OCI-LY7 (cell line): ENCODE data around the gene PPP6R3. TPM values are rescaled to one million over a fixed set of nuclear protein-coding genes. Genes with fewer than 3 reads are reported as not detected.

Experiments
- BruUV-seq: library from RNA; stranded (reverse); fragments of 400-500 nt; replicated peaks from 2 replicates; lab custom pipeline; 2021; lab: Mats Ljungman, UMichigan
- CTCF ChIA-PET: fragments of 300-600 bp; sonication (Branson Sonifier 250); formaldehyde crosslinking; loops from one replicate; lab custom pipeline; 2022; ENCODE audit warnings: antibody characterized with exemption; ENCODE audit not compliant: unreplicated experiment; lab: Charles Lee
- POLR2A ChIA-PET: fragments of 300-600 bp; sonication (Branson Sonifier 250); formaldehyde crosslinking; loops from one replicate; lab custom pipeline; 2022; ENCODE audit warnings: antibody characterized with exemption; lab: Charles Lee
- DNase-seq: peaks from one replicate; pipeline ENCODE4 v3.0.0-alpha.2; 2015; ENCODE audit warnings: low spot score
- H2AFZ ChIP-seq: fragments of 200-600 bp; sonication (generic), shearing (Covaris generic); 2 replicates; pipeline ENCODE4 v1.6.1; 2014; ENCODE audit warnings: mild to moderate bottlenecking, antibody characterized with exemption, low read length, moderate library complexity
- H3K27ac ChIP-seq: fragments of 200-600 bp; sonication (generic); 2 replicates; pipeline ENCODE4 v1.5.1; 2014; ENCODE audit warnings: mixed run types, low read depth, mild to moderate bottlenecking, moderate library complexity, low read length, inconsistent platforms; ENCODE audit not compliant: poor library complexity, severe bottlenecking
- H3K36me3 ChIP-seq: fragments of 200-600 bp; sonication (generic); 2 replicates; pipeline ENCODE4 v1.6.1; 2014; ENCODE audit warnings: mild to moderate bottlenecking, antibody characterized with exemption, low read length, moderate library complexity, mixed read lengths; ENCODE audit not compliant: insufficient read depth
- H3K4me1 ChIP-seq: fragments of 200-600 bp; sonication (generic); 2 replicates; pipeline ENCODE4 v1.5.1; 2014; ENCODE audit warnings: mild to moderate bottlenecking, low read length; ENCODE audit not compliant: insufficient read depth, poor library complexity, severe bottlenecking
- H3K4me2 ChIP-seq: fragments of 200-600 bp; sonication (generic); 2 replicates; pipeline ENCODE4 v1.6.1; 2014; ENCODE audit warnings: mild to moderate bottlenecking, low read length
- H3K4me3 ChIP-seq: fragments of 200-600 bp; sonication (generic); 2 replicates; pipeline ENCODE4 v1.5.1; 2014; ENCODE audit warnings: mild to moderate bottlenecking, low read depth, low read length; ENCODE audit not compliant: poor library complexity, severe bottlenecking
- H3K79me2 ChIP-seq: fragments of 200-600 bp; sonication (generic); 2 replicates; pipeline ENCODE4 v1.6.1; 2016; ENCODE audit warnings: low read depth, mild to moderate bottlenecking, low read length, moderate library complexity, mixed read lengths; ENCODE audit not compliant: insufficient read depth
- H3K9me2 ChIP-seq: fragments of 200-600 bp; sonication (generic); 2 replicates; pipeline ENCODE4 v1.6.1; 2016; ENCODE audit warnings: mild to moderate bottlenecking, low read length, mixed read lengths; ENCODE audit not compliant: insufficient read depth
- H3K9me3 ChIP-seq: fragments of 200-600 bp; sonication (generic); 2 replicates; pipeline ENCODE4 v1.6.1; 2014; ENCODE audit warnings: mild to moderate bottlenecking, mixed run types, low read length, mixed read lengths
- H4K20me1 ChIP-seq: fragments of 200-600 bp; sonication (generic); 2 replicates; pipeline ENCODE4 v1.6.1; 2014; ENCODE audit warnings: mild to moderate bottlenecking, antibody characterized with exemption, low read length, moderate library complexity, mixed read lengths; ENCODE audit not compliant: insufficient read depth
- CTCF ChIP-seq: fragments of 200-600 bp; sonication (generic); conservative IDR thresholded peaks from 2 replicates; pipeline ENCODE4 v1.5.1; 2014; ENCODE audit warnings: mild to moderate bottlenecking, antibody characterized with exemption, low read length, moderate library complexity, mixed read lengths
- EZH2phosphoT487 ChIP-seq: fragments of 200-600 bp; sonication (generic); IDR thresholded peaks from 2 replicates; pipeline ENCODE4 v1.6.1; 2018; ENCODE audit warnings: low read depth, borderline replicate concordance, mild to moderate bottlenecking, mixed run types, antibody characterized with exemption, low read length, moderate library complexity, mixed read lengths
- intact Hi-C: fragments of 100-400 bp; cut with micrococcal nuclease; formaldehyde crosslinking; loops from one replicate; pipeline ENCODE4 v1.10.0; 2022; ENCODE audit not compliant: unreplicated experiment
- total RNA-seq, 2 experiments: library from RNA; depleted of rRNA in 1 of 2; stranded (reverse); fragments of >200 nt in 1 of 2; shearing (Covaris generic) in 1 of 2; gene quantifications; 2 replicates each; pipeline ENCODE4 v1.2.3, GENCODE V29; 2014 to 2022

PPP6R3 gene
- total RNA-seq, 2 experiments from 2014 or later = 122 to 151 TPM

DNA sequence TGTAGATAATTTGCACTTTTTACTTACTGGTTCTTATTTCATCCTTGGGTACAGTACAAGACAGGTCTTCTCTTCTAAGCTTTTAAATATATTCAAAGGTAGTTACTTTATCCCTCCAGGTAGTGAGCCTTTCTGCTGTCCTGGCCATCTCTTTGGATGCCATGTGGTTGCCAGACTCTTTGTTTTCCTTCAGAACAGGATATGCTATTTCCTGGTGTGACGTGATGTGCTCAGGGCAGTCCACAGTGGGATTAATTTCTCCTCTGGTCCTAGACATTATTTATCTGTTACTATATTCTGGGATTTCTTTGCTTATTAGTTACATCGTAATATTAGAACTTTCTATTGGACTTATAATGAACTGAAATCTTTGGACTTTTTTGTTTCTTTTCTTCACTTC, 63.7 kb downstream of the PPP6R3 start:
- Histone ChIP-seq H4K20me1 (peaks cover 11% of the 10 kb centered on the region; the same call in 1 of the 2 replicates), H2AFZ (no peak overlapping the region), H3K79me2 (peaks cover 49% of the 10 kb centered on the region; the same call in 1 of the 2 replicates), H3K4me3 (no peak overlapping the region), H3K9me3 (no peaks in the 10 kb centered on the region), H3K27ac (no peak overlapping the region), H3K4me2 (no peak overlapping the region), H3K36me3 (peaks cover 99% of the 10 kb centered on the region), H3K9me2 (no peaks in the 10 kb centered on the region), H3K4me1 (peaks cover 12% of the 10 kb centered on the region)
- ChIA-PET POLR2A (no interaction called here), CTCF (no interaction called here)
- DNase-seq = no peak
- TF ChIP-seq EZH2phosphoT487 = no peak
- TF ChIP-seq CTCF = no peak
- intact Hi-C loops = no loop called here
- BruUV-seq = no TSS peak

DNA sequence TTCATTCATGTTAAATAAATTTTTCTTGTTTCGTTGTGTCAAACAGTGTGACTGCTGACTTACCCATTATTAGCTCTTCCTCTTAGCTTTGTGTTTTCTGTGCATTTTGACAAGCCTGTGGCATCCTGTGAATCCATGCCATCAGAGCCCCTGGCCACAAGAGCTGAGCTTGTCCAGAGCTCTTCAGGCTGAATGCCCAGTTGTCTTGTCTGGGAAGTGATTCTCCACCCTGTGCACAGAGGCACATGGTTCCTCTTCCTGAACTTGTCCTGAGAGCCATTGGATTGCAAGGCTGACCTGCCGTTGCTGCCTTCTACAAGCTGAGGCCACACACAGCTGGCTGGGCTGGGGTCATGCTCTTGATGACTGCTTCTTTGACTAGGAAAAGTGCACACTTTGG, 64.1 kb downstream of the PPP6R3 start:
- peaks cover 99% of the 10 kb centered on the region for H3K36me3 ChIP-seq
- DNase-seq = no peak
- peaks cover 9% of the 10 kb centered on the region; the same call in 1 of the 2 replicates for H4K20me1 ChIP-seq
- H3K79me2 ChIP-seq = peaks cover 48% of the 10 kb centered on the region; the same call in 1 of the 2 replicates
- intact Hi-C loops = no loop called here
- no peaks in the 10 kb centered on the region for H3K9me2 ChIP-seq
- no TSS peak for BruUV-seq
- peaks cover 12% of the 10 kb centered on the region for H3K4me1 ChIP-seq
- no peak overlapping the region for H3K4me2 ChIP-seq
- H3K27ac ChIP-seq = no peak overlapping the region
- TF ChIP-seq CTCF = no peak
- TF ChIP-seq EZH2phosphoT487 = no peak
- H2AFZ ChIP-seq = no peak overlapping the region
- no peak overlapping the region for H3K4me3 ChIP-seq
- POLR2A ChIA-PET = interaction anchor here (1.0 kb wide), 1 partner anchor 15 kb away, joined by 3 read pairs; no protein-coding TSS in a partner anchor
- no peaks in the 10 kb centered on the region for H3K9me3 ChIP-seq
- CTCF ChIA-PET = no interaction called here

DNA sequence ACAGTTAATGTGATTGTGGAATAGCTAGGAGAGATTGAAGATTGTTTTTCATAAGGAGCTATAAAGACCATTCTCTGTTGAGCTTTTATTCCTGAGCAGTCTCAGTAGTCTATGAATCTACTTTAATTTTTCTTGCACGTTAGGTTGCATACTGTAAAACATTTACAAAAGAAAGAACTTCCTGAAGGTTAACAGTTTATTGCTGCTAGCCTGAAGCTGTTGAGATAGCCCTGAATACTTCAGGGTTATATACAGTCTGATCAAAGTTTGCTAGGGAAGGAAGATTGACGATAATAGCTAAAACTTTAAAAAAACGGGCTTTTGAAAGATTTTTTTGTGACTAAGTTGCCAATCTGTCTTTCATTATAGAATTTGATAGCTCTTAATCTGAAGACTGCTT, 64.8 kb downstream of the PPP6R3 start:
- TF ChIP-seq EZH2phosphoT487 (no peak), CTCF (no peak)
- DNase-seq = no peak
- Histone ChIP-seq H3K27ac (no peak overlapping the region), H3K9me2 (no peaks in the 10 kb centered on the region), H3K4me2 (no peak overlapping the region), H4K20me1 (peaks cover 4% of the 10 kb centered on the region; the same call in 1 of the 2 replicates), H3K79me2 (peaks cover 52% of the 10 kb centered on the region; the same call in 1 of the 2 replicates), H2AFZ (no peak overlapping the region), H3K9me3 (no peaks in the 10 kb centered on the region), H3K36me3 (peaks cover 99% of the 10 kb centered on the region), H3K4me3 (no peak overlapping the region), H3K4me1 (peaks cover 12% of the 10 kb centered on the region)
- ChIA-PET CTCF (no interaction called here), POLR2A (interaction anchor here (0.6 to 1.0 kb wide), 3 partner anchors 9 to 59 kb away, joined by 3 to 4 read pairs (median 3); no protein-coding TSS in a partner anchor)
- intact Hi-C loops = no loop called here
- no TSS peak for BruUV-seq
